ENCODE data around the gene PRDM5. TPM values are rescaled to one million over a fixed set of nuclear protein-coding genes. Genes with fewer than 3 reads are reported as not detected.

PRDM5 gene
- total RNA-seq, 1 experiment from 2014 or later = 7.1 TPM

DNA sequence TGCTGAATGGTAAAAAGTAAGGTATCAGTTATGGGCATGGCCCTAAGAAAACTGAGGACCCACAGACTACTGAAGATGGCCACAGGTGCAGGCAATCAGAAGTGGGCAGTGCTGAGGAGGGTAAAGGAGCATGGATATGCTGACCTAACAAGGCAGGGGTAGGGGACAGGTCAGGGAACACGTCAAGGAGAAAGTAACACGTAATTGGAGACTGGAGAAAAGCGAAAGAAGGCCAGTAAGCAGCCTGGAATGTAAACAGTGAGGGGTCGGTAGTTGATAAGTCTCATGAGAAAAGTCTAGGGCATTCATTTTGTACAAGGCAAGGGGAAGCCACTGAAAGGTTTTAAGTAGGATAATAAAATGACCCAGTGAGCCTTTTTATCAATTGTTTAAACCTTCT, 153.3 kb downstream of the PRDM5 start:
- Histone ChIP-seq H3K27ac (ENCODE audit: low read depth, low read length, poor library complexity, severe bottlenecking) (no peak overlapping the region), H3K9me3 (ENCODE audit: low read depth, low read length, poor library complexity, severe bottlenecking) (no peaks in the 10 kb centered on the region), H3K36me3 (ENCODE audit: insufficient read depth, low read length, poor library complexity, severe bottlenecking) (no peaks in the 10 kb centered on the region), H3K4me3 (ENCODE audit: low read depth, low read length, poor library complexity, severe bottlenecking) (no peak overlapping the region), H3K4me1 (ENCODE audit: insufficient read depth, low read length, poor library complexity, severe bottlenecking) (no peaks in the 10 kb centered on the region), H3K27me3 (replicated peaks; ENCODE audit: insufficient read depth, low read depth, low read length, poor library complexity) (no peaks in the 10 kb centered on the region)
- DNase-seq (ENCODE audit: low spot score) = no peak
- ChIA-PET CTCF (no interaction called here), POLR2A (ENCODE audit: low non-redundant PET) (no interaction called here)
- TF ChIP-seq EZH2 (IDR thresholded peaks at IDR 0.05; ENCODE audit: borderline replicate concordance, low read depth, low read length, poor library complexity, severe bottlenecking) (no peak), CTCF (conservative IDR thresholded peaks at IDR 0.05; ENCODE audit: low read depth, low read length) (no peak)
- intact Hi-C loops (cut with micrococcal nuclease; ENCODE audit: unreplicated experiment) = no loop called here
- BruUV-seq (replicated peaks) = no TSS peak

DNA sequence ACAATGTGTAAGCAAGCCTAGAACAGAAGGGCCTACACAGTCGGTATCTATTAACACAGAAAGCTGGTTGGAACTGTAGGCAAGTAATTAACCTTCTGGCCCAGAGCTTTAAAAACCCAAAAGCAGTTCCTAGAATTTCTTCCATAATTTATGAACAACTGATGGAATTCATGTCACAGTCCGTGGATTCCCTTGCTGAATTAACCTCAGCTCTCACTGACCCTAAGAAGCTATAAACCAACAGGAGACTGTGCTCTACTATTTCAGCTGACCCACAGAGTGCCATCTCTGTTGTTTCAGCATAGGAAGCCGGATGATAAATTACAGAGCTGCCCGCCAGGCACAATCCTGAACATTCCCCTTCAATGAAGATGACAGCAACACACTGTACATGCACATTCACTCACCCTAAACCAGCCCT, 157.3 kb downstream of the PRDM5 start:
- Histone ChIP-seq H3K27ac (ENCODE audit: low read depth, low read length, poor library complexity, severe bottlenecking) (no peak overlapping the region), H3K36me3 (ENCODE audit: insufficient read depth, low read length, poor library complexity, severe bottlenecking) (no peaks in the 10 kb centered on the region), H3K27me3 (replicated peaks; ENCODE audit: insufficient read depth, low read depth, low read length, poor library complexity) (no peaks in the 10 kb centered on the region), H3K4me1 (ENCODE audit: insufficient read depth, low read length, poor library complexity, severe bottlenecking) (no peaks in the 10 kb centered on the region), H3K4me3 (ENCODE audit: low read depth, low read length, poor library complexity, severe bottlenecking) (no peak overlapping the region), H3K9me3 (ENCODE audit: low read depth, low read length, poor library complexity, severe bottlenecking) (no peaks in the 10 kb centered on the region)
- no peak for TF ChIP-seq CTCF (conservative IDR thresholded peaks at IDR 0.05; ENCODE audit: low read depth, low read length)
- TF ChIP-seq EZH2 (IDR thresholded peaks at IDR 0.05; ENCODE audit: borderline replicate concordance, low read depth, low read length, poor library complexity, severe bottlenecking) = no peak
- BruUV-seq (replicated peaks) = no TSS peak
- ChIA-PET CTCF (no interaction called here), POLR2A (ENCODE audit: low non-redundant PET) (no interaction called here)
- DNase-seq (ENCODE audit: low spot score) = no peak
- intact Hi-C loops (cut with micrococcal nuclease; ENCODE audit: unreplicated experiment) = no loop called here

GRCh38 chr4:120763650-120764049, 158.9 kb downstream of the PRDM5 start:
- intact Hi-C loops (cut with micrococcal nuclease; ENCODE audit: unreplicated experiment) = no loop called here
- BruUV-seq (replicated peaks) = no TSS peak
- ChIA-PET CTCF (no interaction called here), POLR2A (ENCODE audit: low non-redundant PET) (no interaction called here)
- Histone ChIP-seq H3K4me3 (ENCODE audit: low read depth, low read length, poor library complexity, severe bottlenecking) (no peak overlapping the region), H3K4me1 (ENCODE audit: insufficient read depth, low read length, poor library complexity, severe bottlenecking) (no peaks in the 10 kb centered on the region), H3K27me3 (replicated peaks; ENCODE audit: insufficient read depth, low read depth, low read length, poor library complexity) (no peaks in the 10 kb centered on the region), H3K9me3 (ENCODE audit: low read depth, low read length, poor library complexity, severe bottlenecking) (no peaks in the 10 kb centered on the region), H3K27ac (ENCODE audit: low read depth, low read length, poor library complexity, severe bottlenecking) (no peak overlapping the region), H3K36me3 (ENCODE audit: insufficient read depth, low read length, poor library complexity, severe bottlenecking) (no peaks in the 10 kb centered on the region)
- no peak for DNase-seq (ENCODE audit: low spot score)
- TF ChIP-seq EZH2 (IDR thresholded peaks at IDR 0.05; ENCODE audit: borderline replicate concordance, low read depth, low read length, poor library complexity, severe bottlenecking) (no peak), CTCF (conservative IDR thresholded peaks at IDR 0.05; ENCODE audit: low read depth, low read length) (no peak)

Measured in A673 (cell line).